ENCODE measurements around the gene SYCP2L. TPM values are rescaled to one million over a fixed set of nuclear protein-coding genes. Genes with fewer than 3 reads are reported as not detected.
A peak's percentile ranks its signal among the peaks of the same experiment; 100 is the strongest.

SYCP2L gene
- total and polyA plus RNA-seq, 2 of the 4 experiments (the other 2 are of a cell fraction), result 0.05 TPM; not detected in 1

DNA sequence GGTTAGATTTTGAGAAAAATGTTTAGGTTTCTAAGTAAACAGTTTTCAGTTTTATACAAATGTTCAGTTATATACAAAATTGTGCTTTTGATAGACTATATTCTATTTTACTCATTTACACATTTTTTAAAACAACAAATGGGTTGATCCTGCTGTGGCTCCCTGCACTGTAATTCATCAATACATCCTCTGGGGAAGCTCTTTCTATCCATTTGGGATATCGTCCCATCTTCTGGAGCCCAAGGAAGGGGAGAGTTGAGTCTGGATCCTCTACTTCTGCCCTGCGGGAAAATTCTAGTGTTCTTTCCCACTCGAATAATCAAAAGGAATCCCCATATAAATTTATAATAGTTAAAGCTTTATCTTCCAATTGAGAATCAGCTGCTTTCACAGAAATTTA lies 75.0 kb downstream of the SYCP2L start:
- H4K8ac ChIP-seq (ENCODE audit: low read depth in 2 of 2, low read length in 2 of 2), result no peak overlapping the region
- no CpG with 5 or more reads among the region's 3 CpGs for WGBS, 2 experiments (ENCODE audit: extremely low coverage in 2 of 2, insufficient read length in 1 of 2)
- no peak for DNase-seq
- no peak overlapping the region for H3K27ac ChIP-seq (ENCODE audit: insufficient read depth, low read length)
- H2AFZ ChIP-seq (replicated peaks; ENCODE audit: low read length, poor library complexity), result no peak overlapping the region
- no peak for ATAC-seq (ENCODE audit: low read depth)
- H3K4me2 ChIP-seq (ENCODE audit: low read depth, low read length), result no peak overlapping the region
- no peak overlapping the region for H3K4me3 ChIP-seq (ENCODE audit: insufficient read depth, low read depth, low read length)
- H3K4me1 ChIP-seq (ENCODE audit: control insufficient read depth, insufficient read depth, low read length), result peaks cover 6% of the 10 kb centered on the region
- intact Hi-C loops (cut with micrococcal nuclease), result loop anchor here (2.0 to 5.0 kb wide), 2 partner anchors 40 to 71 kb away; no protein-coding TSS in a partner anchor
- H2BK5ac ChIP-seq (ENCODE audit: low read depth, low read length, poor library complexity, severe bottlenecking), result peak overlapping the region; percentile 23
- H2AK9ac ChIP-seq (replicated peaks; ENCODE audit: low read depth, low read length, poor library complexity), result no peak overlapping the region
- peak overlapping the region; percentile 73 for H3K4ac ChIP-seq (ENCODE audit: low read depth, low read length)
- H3K56ac ChIP-seq (ENCODE audit: extremely low read depth, insufficient read depth, low read length), result no peak overlapping the region; the same call in 1 of the 2 replicates
- H3K36me3 ChIP-seq (ENCODE audit: control insufficient read depth, insufficient read depth, low read length), result no peaks in the 10 kb centered on the region
- peak overlapping the region; percentile 79 for H4K91ac ChIP-seq (ENCODE audit: insufficient read depth, low read depth, low read length)
- TF ChIP-seq, protein P1, sequence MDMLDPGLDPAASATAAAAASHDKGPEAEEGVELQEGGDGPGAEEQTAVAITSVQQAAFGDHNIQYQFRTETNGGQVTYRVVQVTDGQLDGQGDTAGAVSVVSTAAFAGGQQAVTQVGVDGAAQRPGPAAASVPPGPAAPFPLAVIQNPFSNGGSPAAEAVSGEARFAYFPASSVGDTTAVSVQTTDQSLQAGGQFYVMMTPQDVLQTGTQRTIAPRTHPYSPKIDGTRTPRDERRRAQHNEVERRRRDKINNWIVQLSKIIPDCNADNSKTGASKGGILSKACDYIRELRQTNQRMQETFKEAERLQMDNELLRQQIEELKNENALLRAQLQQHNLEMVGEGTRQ (IDR thresholded peaks at IDR 0.05; ENCODE audit: low read depth, low read length), result no peak
- no peak for TF ChIP-seq FOS (IDR thresholded peaks at IDR 0.05; ENCODE audit: low read depth, low read length)
- TF ChIP-seq CHD1 (IDR thresholded peaks at IDR 0.05; ENCODE audit: low read depth, low read length), result no peak
- no peak for TF ChIP-seq MAFK (IDR thresholded peaks at IDR 0.05; ENCODE audit: low read depth, low read length)
- TF ChIP-seq, protein P2, sequence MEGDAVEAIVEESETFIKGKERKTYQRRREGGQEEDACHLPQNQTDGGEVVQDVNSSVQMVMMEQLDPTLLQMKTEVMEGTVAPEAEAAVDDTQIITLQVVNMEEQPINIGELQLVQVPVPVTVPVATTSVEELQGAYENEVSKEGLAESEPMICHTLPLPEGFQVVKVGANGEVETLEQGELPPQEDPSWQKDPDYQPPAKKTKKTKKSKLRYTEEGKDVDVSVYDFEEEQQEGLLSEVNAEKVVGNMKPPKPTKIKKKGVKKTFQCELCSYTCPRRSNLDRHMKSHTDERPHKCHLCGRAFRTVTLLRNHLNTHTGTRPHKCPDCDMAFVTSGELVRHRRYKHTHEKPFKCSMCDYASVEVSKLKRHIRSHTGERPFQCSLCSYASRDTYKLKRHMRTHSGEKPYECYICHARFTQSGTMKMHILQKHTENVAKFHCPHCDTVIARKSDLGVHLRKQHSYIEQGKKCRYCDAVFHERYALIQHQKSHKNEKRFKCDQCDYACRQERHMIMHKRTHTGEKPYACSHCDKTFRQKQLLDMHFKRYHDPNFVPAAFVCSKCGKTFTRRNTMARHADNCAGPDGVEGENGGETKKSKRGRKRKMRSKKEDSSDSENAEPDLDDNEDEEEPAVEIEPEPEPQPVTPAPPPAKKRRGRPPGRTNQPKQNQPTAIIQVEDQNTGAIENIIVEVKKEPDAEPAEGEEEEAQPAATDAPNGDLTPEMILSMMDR (conservative IDR thresholded peaks at IDR 0.05; ENCODE audit: low read depth, low read length), result peak; percentile 10; the same call in 1 of the 2 replicates
- no peaks in the 10 kb centered on the region for H4K20me1 ChIP-seq (ENCODE audit: insufficient read depth, low read length)
- no peak overlapping the region for H2AK5ac ChIP-seq (ENCODE audit: low read depth, low read length)
- no peak overlapping the region for H3K23ac ChIP-seq (ENCODE audit: low read depth, low read length)
- H3K79me1 ChIP-seq (ENCODE audit: low read depth in 1 of 2, low read length in 2 of 2), result no peaks in the 10 kb centered on the region
- no peaks in the 10 kb centered on the region for H3K9me3 ChIP-seq (ENCODE audit: control insufficient read depth, insufficient read depth, low read length)
- H3K9me1 ChIP-seq (ENCODE audit: insufficient read depth, low read length), result peaks cover 3% of the 10 kb centered on the region; the same call in 1 of the 2 replicates
- ChIA-PET POLR2A (ENCODE audit: unreplicated experiment) (interaction anchor here (0.6 kb wide), 1 partner anchor 42 kb away, joined by 3 read pairs; no protein-coding TSS in a partner anchor), CTCF (interaction anchor here (1.6 kb wide), 1 partner anchor 78 kb away, joined by 3 read pairs; no protein-coding TSS in a partner anchor)
- in situ Hi-C loops (cut with MboI; ENCODE audit: low sequenced_read_pairs), result no loop called here
- peak overlapping the region; percentile 92 for H2BK20ac ChIP-seq (ENCODE audit: low read depth, low read length)
- 0 out of 2 replicates have a peak overlapping the region, but pooled peaks have one; percentile 75 for H3K14ac ChIP-seq (replicated peaks; ENCODE audit: low read depth, low read length)
- H2BK120ac ChIP-seq (ENCODE audit: low read depth, low read length), result peak overlapping the region; percentile 81
- dilution Hi-C loops (cut with HindIII; ENCODE audit: low sequenced_read_pairs, unreplicated experiment), result no loop called here
- no peak overlapping the region for H4K5ac ChIP-seq (ENCODE audit: low read depth, low read length)
- no TSS peak for BruUV-seq (replicated peaks)
- no peaks in the 10 kb centered on the region for H3K27me3 ChIP-seq (ENCODE audit: control insufficient read depth, insufficient read depth, low read length)
- peak overlapping the region; percentile 94 for H3K18ac ChIP-seq (ENCODE audit: low read depth, low read length)
- peak overlapping the region; percentile 59; the same call in 2 of the 3 replicates for H2BK15ac ChIP-seq (ENCODE audit: low read depth, low read length)
- H3K9ac ChIP-seq (ENCODE audit: low read depth, low read length), result no peak overlapping the region

Measured in IMR-90 (cell line).